K562 (cell line): ENCODE measurements around the gene EXOC6. TPM values are rescaled to one million over a fixed set of nuclear protein-coding genes. Genes with fewer than 3 reads are reported as not detected.

Source experiments
- ATAC-seq: fragments of 200-7000 bp; cut with Tn5 transposase; 3 replicates; pipeline ENCODE4 v1.9.1; 2020; ENCODE audit warnings: moderate library complexity
- BruUV-seq: library from RNA; stranded (reverse); fragments of 400-500 nt; replicated peaks from 2 replicates; lab custom pipeline; 2021; lab: Mats Ljungman, UMichigan
- CTCF ChIA-PET: fragments of 300-600 bp; formaldehyde crosslinking; extraction: SDS; loops from one replicate; lab custom pipeline; 2021; ENCODE audit warnings: low intra/inter-chr PET ratio; lab: Yijun Ruan, JAX
- POLR2A ChIA-PET: fragments of 300-600, 350-650 bp; sonication (Branson Sonifier 250); formaldehyde crosslinking; extraction: SDS; loops from one replicate; lab custom pipeline; 2021; ENCODE audit warnings: antibody characterized with exemption, inconsistent platforms; lab: Yijun Ruan, JAX
- DNase-seq, 4 experiments: peaks; one replicate each; pipeline versions ENCODE4 v3.0.0 to v3.0.0-alpha.2; 2011 to 2018; ENCODE audit warnings: low spot score in 3 of 4, mixed read lengths in 3 of 4; ENCODE audit errors: extremely low read depth in 1 of 4
- FAIRE-seq: peaks from 2 replicates; lab custom pipeline; 2011; peaks lifted over from hg19 to GRCh38; lab: Jason Lieb, UNC
- H2AFZ ChIP-seq: 2 replicates; pipeline ENCODE4 v1.6.0; 2011; ENCODE audit warnings: low read depth, low read length, control low read depth, inconsistent platforms
- H3K27ac ChIP-seq: fragments of 200-600 bp; 3 replicates; pipeline ENCODE4 v1.8.0; 2011; ENCODE audit warnings: low read depth, mild to moderate bottlenecking, control low read depth, inconsistent platforms, low read length, moderate library complexity, mixed read lengths; ENCODE audit errors: extremely low read depth
- H3K27me3 ChIP-seq, 2 experiments: fragments of 300-600 bp in 1 of 2; 2 replicates in 1 of 2; 3 replicates in 1 of 2; pipeline versions ENCODE4 v1.6.0 to v1.8.0; 2011; ENCODE audit warnings: inconsistent platforms in 2 of 2, low read length in 2 of 2, mild to moderate bottlenecking in 1 of 2, mixed read lengths in 1 of 2, moderate library complexity in 1 of 2; ENCODE audit not compliant: control insufficient read depth in 2 of 2, insufficient read depth in 2 of 2
- H3K36me3 ChIP-seq: fragments of 300-600 bp; 3 replicates; pipeline ENCODE4 v1.8.0; 2011; ENCODE audit warnings: mild to moderate bottlenecking, low read length, inconsistent platforms; ENCODE audit not compliant: control insufficient read depth, insufficient read depth
- H3K4me1 ChIP-seq, 2 experiments: fragments of 200-600 bp in 1 of 2; replicated peaks in 1 of 2; 2 replicates in 1 of 2; 3 replicates in 1 of 2; pipeline versions ENCODE4 v1.5.1 to v1.8.0; 2011; ENCODE audit warnings: inconsistent platforms in 2 of 2, low read length in 2 of 2, mild to moderate bottlenecking in 1 of 2, mixed read lengths in 1 of 2, moderate library complexity in 1 of 2; ENCODE audit not compliant: control insufficient read depth in 2 of 2, insufficient read depth in 2 of 2
- H3K4me2 ChIP-seq: 2 replicates; pipeline ENCODE4 v1.6.1; 2011; ENCODE audit warnings: low read length, control low read depth, inconsistent platforms, mixed read lengths; ENCODE audit not compliant: insufficient read depth
- H3K4me3 ChIP-seq: fragments of 200-600 bp; sonication (generic), shearing (Covaris generic); 2 replicates; pipeline ENCODE4 v1.5.1; 2016; ENCODE audit warnings: control low read depth, inconsistent platforms
- H3K79me2 ChIP-seq: fragments of 200-600 bp; 3 replicates; pipeline ENCODE4 v1.8.0; 2011; ENCODE audit warnings: low read length, inconsistent platforms; ENCODE audit not compliant: control insufficient read depth, insufficient read depth
- H3K9ac ChIP-seq, 2 experiments: 2 replicates each; pipeline versions ENCODE4 v1.6.0 to v1.6.1; 2011; ENCODE audit warnings: low read depth in 2 of 2, low read length in 2 of 2, control low read depth in 1 of 2, inconsistent platforms in 1 of 2, mild to moderate bottlenecking in 1 of 2, mixed read lengths in 1 of 2; ENCODE audit not compliant: insufficient read depth in 1 of 2
- H3K9me1 ChIP-seq: one replicate; pipeline ENCODE4 v1.6.0; 2011; ENCODE audit warnings: inconsistent platforms, mild to moderate bottlenecking, low read length, moderate library complexity; ENCODE audit not compliant: control insufficient read depth, insufficient read depth
- H3K9me3 ChIP-seq: replicated peaks from 2 replicates; pipeline ENCODE4 v1.5.1; 2011; ENCODE audit warnings: low read depth, low read length, inconsistent platforms; ENCODE audit not compliant: control insufficient read depth, insufficient read depth
- H4K20me1 ChIP-seq: replicated peaks from 2 replicates; pipeline ENCODE4 v1.6.1; 2011; ENCODE audit warnings: low read length, inconsistent platforms, mixed read lengths; ENCODE audit not compliant: control insufficient read depth, insufficient read depth
- ATF4 ChIP-seq: fragments of 450-650 bp; formaldehyde crosslinking; IDR thresholded peaks from 2 replicates; pipeline ENCODE4 v1.4.0; 2022; ENCODE audit warnings: mild to moderate bottlenecking, moderate library complexity
- GTF2B ChIP-seq: IDR thresholded peaks from 2 replicates; pipeline ENCODE4 v1.6.1; 2011; ENCODE audit not compliant: insufficient read length; ENCODE audit errors: extremely low read depth
- HNRNPK ChIP-seq: fragments of 200-400 bp; formaldehyde crosslinking; IDR thresholded peaks from one replicate; pipeline ENCODE4 v1.6.1; 2018; ENCODE audit warnings: mild to moderate bottlenecking, low read depth, low read length; ENCODE audit not compliant: poor library complexity, severe bottlenecking
- ID3 ChIP-seq, 2 experiments: fragments of 250-450 bp in 1 of 2; fragments of 450-650 bp in 1 of 2; sonication (Bioruptor Pico) in 1 of 2; IDR thresholded peaks; 2 replicates each; pipeline versions ENCODE4 v1.6.1 to v1.8.0; 2016 to 2021; ENCODE audit warnings: mild to moderate bottlenecking in 2 of 2, moderate library complexity in 2 of 2, missing compliant biosample characterization in 1 of 2, missing genetic modification characterization in 1 of 2
- MEF2D ChIP-seq: conservative IDR thresholded peaks from 2 replicates; pipeline ENCODE4 v1.6.1; 2016; ENCODE audit warnings: low read depth, missing genetic modification characterization, missing compliant biosample characterization
- MYBL2 ChIP-seq, 2 experiments: fragments of 450-650 bp in 1 of 2; sonication (generic) in 1 of 2; formaldehyde crosslinking in 1 of 2; IDR thresholded peaks; 2 replicates each; pipeline versions ENCODE4 v1.6.1 to v1.8.1; 2017 to 2022; ENCODE audit warnings: borderline replicate concordance in 1 of 2, inconsistent platforms in 1 of 2, low read depth in 1 of 2, mild to moderate bottlenecking in 1 of 2, missing genetic modification reagents in 1 of 2, moderate library complexity in 1 of 2
- NFYB ChIP-seq: IDR thresholded peaks from 2 replicates; pipeline ENCODE4 v1.6.1; 2011; ENCODE audit warnings: mild to moderate bottlenecking, moderate library complexity; ENCODE audit not compliant: insufficient read length; ENCODE audit errors: extremely low read depth
- SMARCC2 ChIP-seq: fragments of 450-650 bp; IDR thresholded peaks from 2 replicates; pipeline ENCODE4 v1.6.1; 2017; ENCODE audit warnings: antibody characterized with exemption, moderate library complexity, mild to moderate bottlenecking, low read depth
- ZNF583 ChIP-seq: fragments of 250-450 bp; sonication (Bioruptor Pico); IDR thresholded peaks from 2 replicates; pipeline ENCODE4 v1.4.0; 2020
- WGBS: fragments of 100-300 bp; shearing (Covaris generic); methylation state at CpG from one replicate; pipeline ENCODE4 v1.1.6; 2016; ENCODE audit warnings: low coverage, mixed read lengths; ENCODE audit not compliant: insufficient coverage; ENCODE audit errors: missing lambda C conversion rate; 5-methylcytosine and 5-hydroxymethylcytosine counted together
- in situ Hi-C: fragments of 300-500 bp; cut with MboI; formaldehyde crosslinking; loops from 4 replicates; pipeline ENCODE4 v1.15.0; 2018; ENCODE audit warnings: inconsistent platforms, mixed read lengths
- intact Hi-C: fragments of 100-400 bp; cut with micrococcal nuclease; formaldehyde crosslinking; loops from 2 replicates; pipeline ENCODE4 v1.14.2; 2022
- polyA plus RNA-seq, 8 experiments: library from polyadenylated mRNA; depleted of rRNA in 4 of 8; stranded (reverse) in 5 of 8; unstranded in 3 of 8; fragments of >200 nt; fragmentation: Nextera tagmentation in 2 of 8; fragmentation: Illumina TruSeq in 1 of 8; extraction: Ambion mirVana in 2 of 8; extraction: Trizol in 1 of 8; gene quantifications; 2 replicates each; pipeline versions ENCODE4 v1.2.1 to v1.2.3, GENCODE V29; 2011 to 2014; ENCODE audit warnings: inconsistent platforms in 1 of 8, missing spikeins in 1 of 8
- total RNA-seq, 7 experiments: library from RNA; depleted of rRNA in 6 of 7; stranded (reverse); fragments of >200 nt in 6 of 7; fragmentation: Illumina TruSeq in 2 of 7; extraction: Trizol in 2 of 7; gene quantifications; 2 replicates each; pipeline versions ENCODE4 v1.2.1 to v1.2.3, GENCODE V29; 2011 to 2021; ENCODE audit warnings: low replicate concordance in 1 of 7
- TF ChIP-seq, protein P1 (sequence below): fragments of 250-450 bp; sonication (Bioruptor Pico); IDR thresholded peaks from 2 replicates; pipeline ENCODE4 v1.8.0; 2022; ENCODE audit warnings: moderate library complexity, mild to moderate bottlenecking, inconsistent platforms
- TF ChIP-seq, protein P2 (sequence below): sonication (generic); formaldehyde crosslinking; IDR thresholded peaks from 2 replicates; pipeline ENCODE4 v1.8.0; 2022; ENCODE audit warnings: mild to moderate bottlenecking, missing genetic modification reagents

EXOC6 gene
- total and polyA plus RNA-seq, 9 of the 15 experiments (the other 6 are each of a cell fraction or from before 2014, with no cell fraction given): 13.9 to 42.8 (median 24.9) TPM

GRCh38 chr10:92832998-92833650, 15.2 kb upstream of the EXOC6 start:
- ATAC-seq (no peak), FAIRE-seq (no peak), DNase-seq (no peak)
- no TSS peak for BruUV-seq
- ChIA-PET POLR2A (interaction anchor here (1.0 to 1.8 kb wide), 4 partner anchors 10 to 143 kb away, joined by 3 to 6 read pairs (median 4); partner anchors contain the start of gene HHEX), CTCF (no interaction called here)
- peak overlapping the region; percentile 69 to 86; a peak in 3 of 4 replicates for H3K9ac ChIP-seq
- in situ Hi-C loops: loop anchor here (5.0 kb wide), 1 partner anchor 141 kb away; no protein-coding TSS in a partner anchor
- peaks cover 26% of the 10 kb centered on the region for H3K36me3 ChIP-seq
- peak overlapping the region; percentile 65 for H3K27ac ChIP-seq
- intact Hi-C loops: loop anchor here (5.0 kb wide), 1 partner anchor 241 kb away; the partner anchor contains the start of gene KIF11
- peak overlapping the region; percentile 70; the same call in 1 of the 2 replicates for H2AFZ ChIP-seq
- H4K20me1 ChIP-seq: no peaks in the 10 kb centered on the region
- WGBS: 0% methylated on average over 2 of the region's 2 CpGs
- H3K9me3 ChIP-seq: no peaks in the 10 kb centered on the region
- no peaks in the 10 kb centered on the region for H3K9me1 ChIP-seq
- no peaks in the 10 kb centered on the region for H3K27me3 ChIP-seq
- peak overlapping the region; percentile 40 for H3K4me3 ChIP-seq
- peaks cover 7 to 16% of the 10 kb centered on the region in 2 experiments; a peak in 4 of 5 replicates for H3K4me1 ChIP-seq
- H3K79me2 ChIP-seq: peaks cover 64% of the 10 kb centered on the region
- peak overlapping the region; percentile 86 for H3K4me2 ChIP-seq
- no peak for TF ChIP-seq MYBL2 (IDR thresholded peaks at IDR 0.05; ENCODE audit: low read depth)
- TF ChIP-seq MYBL2 (CRISPR knock-in tag; IDR thresholded peaks at IDR 0.05; ENCODE audit: borderline replicate concordance): no peak
- TF ChIP-seq SMARCC2: no peak
- no peak for TF ChIP-seq GTF2B
- peak; percentile 11 for TF ChIP-seq NFYB
- TF ChIP-seq ZNF583: no peak
- no peak for TF ChIP-seq HNRNPK
- no peak for TF ChIP-seq ID3 (CRISPR knock-in tag; IDR thresholded peaks at IDR 0.05)
- no peak for TF ChIP-seq ID3 (tag; IDR thresholded peaks at IDR 0.05)
- TF ChIP-seq MEF2D (tag): no peak
- TF ChIP-seq, protein P1, sequence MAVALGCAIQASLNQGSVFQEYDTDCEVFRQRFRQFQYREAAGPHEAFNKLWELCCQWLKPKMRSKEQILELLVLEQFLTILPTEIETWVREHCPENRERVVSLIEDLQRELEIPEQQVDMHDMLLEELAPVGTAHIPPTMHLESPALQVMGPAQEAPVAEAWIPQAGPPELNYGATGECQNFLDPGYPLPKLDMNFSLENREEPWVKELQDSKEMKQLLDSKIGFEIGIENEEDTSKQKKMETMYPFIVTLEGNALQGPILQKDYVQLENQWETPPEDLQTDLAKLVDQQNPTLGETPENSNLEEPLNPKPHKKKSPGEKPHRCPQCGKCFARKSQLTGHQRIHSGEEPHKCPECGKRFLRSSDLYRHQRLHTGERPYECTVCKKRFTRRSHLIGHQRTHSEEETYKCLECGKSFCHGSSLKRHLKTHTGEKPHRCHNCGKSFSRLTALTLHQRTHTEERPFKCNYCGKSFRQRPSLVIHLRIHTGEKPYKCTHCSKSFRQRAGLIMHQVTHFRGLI (CRISPR knock-in tag): no peak
- 0 out of 2 replicates have a peak, but pooled peaks have one; percentile 6 for TF ChIP-seq ATF4 (CRISPR knock-in tag)
- TF ChIP-seq, protein P2, sequence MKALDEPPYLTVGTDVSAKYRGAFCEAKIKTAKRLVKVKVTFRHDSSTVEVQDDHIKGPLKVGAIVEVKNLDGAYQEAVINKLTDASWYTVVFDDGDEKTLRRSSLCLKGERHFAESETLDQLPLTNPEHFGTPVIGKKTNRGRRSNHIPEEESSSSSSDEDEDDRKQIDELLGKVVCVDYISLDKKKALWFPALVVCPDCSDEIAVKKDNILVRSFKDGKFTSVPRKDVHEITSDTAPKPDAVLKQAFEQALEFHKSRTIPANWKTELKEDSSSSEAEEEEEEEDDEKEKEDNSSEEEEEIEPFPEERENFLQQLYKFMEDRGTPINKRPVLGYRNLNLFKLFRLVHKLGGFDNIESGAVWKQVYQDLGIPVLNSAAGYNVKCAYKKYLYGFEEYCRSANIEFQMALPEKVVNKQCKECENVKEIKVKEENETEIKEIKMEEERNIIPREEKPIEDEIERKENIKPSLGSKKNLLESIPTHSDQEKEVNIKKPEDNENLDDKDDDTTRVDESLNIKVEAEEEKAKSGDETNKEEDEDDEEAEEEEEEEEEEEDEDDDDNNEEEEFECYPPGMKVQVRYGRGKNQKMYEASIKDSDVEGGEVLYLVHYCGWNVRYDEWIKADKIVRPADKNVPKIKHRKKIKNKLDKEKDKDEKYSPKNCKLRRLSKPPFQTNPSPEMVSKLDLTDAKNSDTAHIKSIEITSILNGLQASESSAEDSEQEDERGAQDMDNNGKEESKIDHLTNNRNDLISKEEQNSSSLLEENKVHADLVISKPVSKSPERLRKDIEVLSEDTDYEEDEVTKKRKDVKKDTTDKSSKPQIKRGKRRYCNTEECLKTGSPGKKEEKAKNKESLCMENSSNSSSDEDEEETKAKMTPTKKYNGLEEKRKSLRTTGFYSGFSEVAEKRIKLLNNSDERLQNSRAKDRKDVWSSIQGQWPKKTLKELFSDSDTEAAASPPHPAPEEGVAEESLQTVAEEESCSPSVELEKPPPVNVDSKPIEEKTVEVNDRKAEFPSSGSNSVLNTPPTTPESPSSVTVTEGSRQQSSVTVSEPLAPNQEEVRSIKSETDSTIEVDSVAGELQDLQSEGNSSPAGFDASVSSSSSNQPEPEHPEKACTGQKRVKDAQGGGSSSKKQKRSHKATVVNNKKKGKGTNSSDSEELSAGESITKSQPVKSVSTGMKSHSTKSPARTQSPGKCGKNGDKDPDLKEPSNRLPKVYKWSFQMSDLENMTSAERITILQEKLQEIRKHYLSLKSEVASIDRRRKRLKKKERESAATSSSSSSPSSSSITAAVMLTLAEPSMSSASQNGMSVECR (CRISPR knock-in tag): no peak
